Vagina (tissue), 2 donors: ENCODE data around the gene ACTN4. TPM values are rescaled to one million over a fixed set of nuclear protein-coding genes. Genes with fewer than 3 reads are reported as not detected.

Experiments used
- DNase-seq, 2 donors: peaks; one replicate each; pipeline ENCODE4 v3.0.0-alpha.2; 2017; ENCODE audit errors: extremely low spot score in 2 of 2
- H3K27ac ChIP-seq: fragments of 200-600 bp; sonication (generic); one replicate; pipeline ENCODE4 v1.5.1; 2019
- H3K27me3 ChIP-seq: fragments of 200-600 bp; sonication (generic); one replicate; pipeline ENCODE4 v1.5.1; 2019
- H3K36me3 ChIP-seq, 2 donors: fragments of 200-600 bp; sonication (generic); one replicate each; pipeline ENCODE4 v1.5.1; 2017 to 2019
- H3K4me1 ChIP-seq: fragments of 200-600 bp; sonication (generic); one replicate; pipeline ENCODE4 v1.5.1; 2019
- H3K4me3 ChIP-seq, 2 donors: fragments of 200-600 bp; sonication (generic); 1 replicate in 1 of 2; 2 replicates in 1 of 2; pipeline ENCODE4 v1.5.1; 2016 to 2019
- H3K9me3 ChIP-seq: fragments of 200-600 bp; sonication (generic); one replicate; pipeline ENCODE4 v1.5.1; 2019
- CTCF ChIP-seq, 3 experiments: fragments of 450-650 bp in 2 of 3; fragments of 200-600 bp in 1 of 3; sonication (generic) in 1 of 3; IDR thresholded peaks; one replicate each; pipeline ENCODE4 v1.5.1; 2017 to 2019; ENCODE audit warnings: antibody characterized with exemption in 3 of 3, mild to moderate bottlenecking in 2 of 3, moderate library complexity in 2 of 3
- POLR2A ChIP-seq, 2 donors: fragments of 450-650 bp; IDR thresholded peaks; one replicate each; pipeline ENCODE4 v1.6.1; 2017; ENCODE audit warnings: antibody characterized with exemption in 2 of 2, mild to moderate bottlenecking in 2 of 2, moderate library complexity in 2 of 2
- POLR2AphosphoS5 ChIP-seq, 2 donors: sonication (generic); formaldehyde crosslinking; IDR thresholded peaks; one replicate each; pipeline ENCODE4 v1.9.0; 2017; ENCODE audit warnings: antibody characterized with exemption in 2 of 2, mild to moderate bottlenecking in 2 of 2, low read depth in 1 of 2; ENCODE audit not compliant: insufficient read depth in 1 of 2
- intact Hi-C: fragments of 100-400 bp; cut with DNase I; formaldehyde crosslinking; loops from one replicate; pipeline ENCODE4 v1.15.1; 2023
- total RNA-seq: library from RNA; depleted of rRNA; stranded (reverse); fragments of >200 nt; gene quantifications from one replicate; pipeline ENCODE4 v1.2.3, GENCODE V29; 2016

ACTN4 gene
- total RNA-seq, 1 donor from 2014 or later: 513 TPM

GRCh38 chr19:38648769-38649304, 1.4 kb downstream of the ACTN4 start:
- no peaks in the 10 kb centered on the region for H3K9me3 ChIP-seq
- intact Hi-C loops: loop anchor here (5.0 kb wide), 2 partner anchors 53 to 203 kb away; no protein-coding TSS in a partner anchor
- peak overlapping the region; percentile 97 to 99 for H3K4me3 ChIP-seq
- H3K4me1 ChIP-seq: peaks cover 56% of the 10 kb centered on the region
- H3K27ac ChIP-seq: peak overlapping the region; percentile 97
- DNase-seq: no peak
- TF ChIP-seq POLR2AphosphoS5 (IDR thresholded peaks at IDR 0.05; ENCODE audit: insufficient read depth in 1 of 2, low read depth in 1 of 2): no peak
- TF ChIP-seq POLR2A (IDR thresholded peaks at IDR 0.05): no peak
- TF ChIP-seq CTCF (IDR thresholded peaks at IDR 0.05): no peak
- H3K27me3 ChIP-seq: no peaks in the 10 kb centered on the region
- H3K36me3 ChIP-seq: no peaks in the 10 kb centered on the region

GRCh38 chr19:38649305-38650171, 2.1 kb downstream of the ACTN4 start:
- Histone ChIP-seq H3K27ac (peak overlapping the region; percentile 97), H3K9me3 (no peaks in the 10 kb centered on the region), H3K4me3 (peak overlapping the region; percentile 97 to 99), H3K4me1 (peaks cover 63% of the 10 kb centered on the region), H3K27me3 (no peaks in the 10 kb centered on the region), H3K36me3 (no peaks in the 10 kb centered on the region)
- TF ChIP-seq CTCF (IDR thresholded peaks at IDR 0.05) (no peak), POLR2AphosphoS5 (IDR thresholded peaks at IDR 0.05; ENCODE audit: insufficient read depth in 1 of 2, low read depth in 1 of 2) (peak in 1 of 2 donors; percentile 35), POLR2A (IDR thresholded peaks at IDR 0.05) (no peak)
- intact Hi-C loops: loop anchor here (5.0 kb wide), 2 partner anchors 53 to 203 kb away; no protein-coding TSS in a partner anchor
- DNase-seq: no peak

- TF ChIP-seq CTCF (IDR thresholded peaks at IDR 0.05) (no peak), POLR2AphosphoS5 (IDR thresholded peaks at IDR 0.05; ENCODE audit: insufficient read depth in 1 of 2, low read depth in 1 of 2) (no peak), POLR2A (IDR thresholded peaks at IDR 0.05) (no peak)
- no peaks in the 10 kb centered on the region for H3K36me3 ChIP-seq
- peak overlapping the region; percentile 97 to 99 for H3K4me3 ChIP-seq
- peak overlapping the region; percentile 97 for H3K27ac ChIP-seq
- H3K27me3 ChIP-seq: no peaks in the 10 kb centered on the region
- intact Hi-C loops: no loop called here
- no peak for DNase-seq
- peaks cover 70% of the 10 kb centered on the region for H3K4me1 ChIP-seq
- H3K9me3 ChIP-seq: no peaks in the 10 kb centered on the region
Measured at GRCh38 chr19:38650172-38650775, 2.8 kb downstream of the ACTN4 start.

GRCh38 chr19:38650911-38651584, 3.6 kb downstream of the ACTN4 start:
- peaks cover 78% of the 10 kb centered on the region for H3K4me1 ChIP-seq
- peak in 1 of 2 donors; percentile 97 for DNase-seq
- H3K27ac ChIP-seq: peak overlapping the region; percentile 97
- peak overlapping the region; percentile 97 to 99 for H3K4me3 ChIP-seq
- H3K27me3 ChIP-seq: no peaks in the 10 kb centered on the region
- TF ChIP-seq POLR2A (IDR thresholded peaks at IDR 0.05) (no peak), CTCF (IDR thresholded peaks at IDR 0.05) (peak in 1 of 3 experiments; percentile 14), POLR2AphosphoS5 (IDR thresholded peaks at IDR 0.05; ENCODE audit: insufficient read depth in 1 of 2, low read depth in 1 of 2) (peak in 1 of 2 donors; percentile 42)
- no peaks in the 10 kb centered on the region for H3K9me3 ChIP-seq
- no peaks in the 10 kb centered on the region for H3K36me3 ChIP-seq
- intact Hi-C loops: no loop called here
